Raji (cell line): Measurements from ENCODE around the gene PAGE4.

ENCODE experiments used
- POLR2A ChIP-seq: IDR thresholded peaks from 2 replicates; pipeline ENCODE4 v1.6.1; 2011; ENCODE audit warnings: low read depth, low read length, control low read depth; ENCODE audit not compliant: insufficient read depth

PAGE4 gene

DNA sequence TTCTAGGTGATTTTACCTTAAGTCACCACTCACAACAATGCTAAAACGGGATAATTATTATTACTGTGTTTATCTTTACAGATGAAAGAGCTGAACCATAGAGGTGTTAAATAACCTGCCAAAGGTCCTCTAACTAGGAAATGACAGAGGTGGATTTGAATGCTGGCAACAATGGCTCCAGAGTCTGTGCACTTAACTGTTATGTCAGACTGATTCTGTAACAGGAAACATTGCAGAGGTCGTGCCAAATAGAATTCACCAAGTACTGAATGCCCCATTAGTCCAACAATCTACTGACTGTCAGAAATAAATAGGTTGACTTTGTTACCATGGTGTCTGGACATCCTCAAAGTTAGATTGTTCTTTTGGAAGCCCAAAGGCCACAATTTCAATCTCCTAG lies 29.2 kb downstream of the PAGE4 start:
- no peak for TF ChIP-seq POLR2A

DNA sequence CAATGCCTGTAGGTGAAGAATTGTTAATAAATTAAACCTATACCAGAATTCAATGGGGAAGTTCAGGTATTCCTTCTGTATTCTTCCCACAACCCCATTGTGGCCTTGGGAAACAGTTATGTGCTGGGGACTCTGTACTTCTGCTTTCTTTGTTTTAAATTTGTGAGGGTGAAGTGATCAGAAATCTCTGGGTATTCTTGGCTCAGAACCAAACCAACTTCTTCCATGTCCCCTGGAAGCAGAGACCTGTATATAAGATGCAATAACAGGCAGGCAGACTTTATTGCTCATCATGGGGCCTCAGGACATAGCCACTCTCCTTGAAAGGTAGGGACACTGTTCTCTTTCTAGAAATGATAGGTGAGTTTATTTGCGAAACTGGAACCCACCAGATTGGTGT lies 30.4 kb downstream of the PAGE4 start:
- TF ChIP-seq POLR2A, result no peak

DNA sequence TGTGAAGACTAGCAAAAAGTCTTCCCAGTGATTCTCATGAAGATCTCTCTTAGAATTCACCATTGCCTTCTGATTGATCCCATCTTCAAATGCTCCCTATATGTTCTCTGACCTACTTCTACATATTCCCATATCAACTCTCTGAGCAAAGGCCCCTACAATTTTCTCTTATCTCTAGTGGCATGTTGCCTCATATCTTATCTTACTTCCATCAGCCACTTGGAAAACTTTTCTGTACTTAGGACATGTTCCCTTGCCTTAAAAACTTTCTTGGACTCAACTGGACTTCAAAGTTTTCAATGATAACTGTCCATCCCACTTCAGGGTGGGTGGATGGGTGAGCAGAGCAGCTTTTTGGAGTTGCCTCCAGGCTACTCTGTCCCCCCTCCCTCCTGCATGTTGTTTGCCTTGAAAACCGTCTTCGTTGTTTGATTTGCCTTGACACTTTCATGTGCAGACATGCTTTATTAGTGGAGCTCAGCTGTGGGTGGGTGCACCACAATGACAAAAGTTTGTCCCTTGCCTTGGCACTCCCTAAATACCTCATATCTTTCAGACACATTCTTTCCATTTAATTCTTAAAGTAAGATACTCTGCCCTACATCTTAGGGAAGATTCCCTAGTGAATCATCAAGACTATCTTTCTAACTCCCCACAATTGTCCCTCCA lies 31.9 kb downstream of the PAGE4 start:
- no peak for TF ChIP-seq POLR2A

DNA sequence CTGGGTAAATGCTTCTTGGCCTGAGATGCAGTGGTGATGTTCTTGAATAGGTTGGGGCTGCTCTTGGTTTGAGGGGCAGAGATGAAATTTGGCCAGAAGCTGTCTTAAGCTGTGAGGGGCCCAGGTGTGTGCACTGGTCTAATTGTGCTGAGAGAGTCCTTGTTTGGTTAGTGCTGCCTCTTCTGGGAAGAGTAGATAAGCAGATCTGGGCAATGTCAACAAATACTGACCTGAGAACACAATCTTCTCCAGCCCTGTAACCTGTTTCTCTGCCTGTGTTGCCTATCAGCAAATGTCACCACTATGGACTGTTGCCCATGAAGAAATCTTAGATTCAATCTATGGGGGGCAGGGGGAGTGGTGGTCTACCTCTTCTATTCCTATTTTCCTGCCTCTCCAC lies 33.0 kb downstream of the PAGE4 start:
- no peak for TF ChIP-seq POLR2A

DNA sequence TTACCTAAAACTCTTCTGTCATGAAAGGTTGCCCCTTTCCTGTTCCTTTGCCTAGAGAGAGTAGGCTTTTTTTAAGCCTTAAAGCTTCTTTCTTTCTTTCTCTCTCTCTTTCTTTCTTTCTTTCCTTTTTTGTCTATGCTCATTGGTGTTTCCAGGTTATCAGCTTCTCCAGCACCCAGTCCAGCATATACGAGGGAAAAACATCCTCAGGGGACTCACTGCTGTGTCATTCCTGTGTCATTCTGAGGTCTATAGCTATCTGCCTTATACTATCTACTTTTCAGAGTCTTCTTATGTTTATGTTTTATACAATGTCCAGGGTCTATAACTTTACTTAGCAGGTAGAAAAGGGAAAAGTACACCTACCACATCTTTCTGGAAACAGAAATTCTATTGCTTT lies 39.6 kb downstream of the PAGE4 start:
- TF ChIP-seq POLR2A, result no peak

DNA sequence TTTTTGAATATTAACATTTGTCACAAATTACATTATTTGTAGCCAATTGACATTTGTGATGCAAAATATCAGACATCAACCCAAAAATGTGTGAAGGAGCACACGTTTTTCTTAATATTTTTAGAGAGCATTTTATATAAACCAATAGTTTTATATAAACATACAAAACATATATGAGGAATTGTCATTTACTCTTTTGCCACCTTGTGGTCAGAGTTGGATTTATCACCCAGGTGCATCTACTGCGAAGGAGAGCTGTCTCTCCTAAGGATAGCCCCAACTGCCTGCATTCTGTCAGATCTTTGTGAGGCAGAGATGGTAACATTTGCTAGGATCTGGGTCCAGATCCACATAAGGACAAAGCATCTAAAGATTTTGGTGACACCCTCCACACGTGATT lies 47.6 kb downstream of the PAGE4 start:
- TF ChIP-seq POLR2A, result no peak

- TF ChIP-seq POLR2A, result no peak
Observed at GRCh38 chrX:49877397-49878101, 48.4 kb downstream of the PAGE4 start.

GRCh38 chrX:49878128-49878833 lies 49.2 kb downstream of the PAGE4 start:
- TF ChIP-seq POLR2A, result no peak

- no peak for TF ChIP-seq POLR2A
Observed at GRCh38 chrX:49878834-49879655, 49.9 kb downstream of the PAGE4 start, which contains the start of gene USP27X. Gene USP27X (plus strand): TSS chrX:49879484. CDS start chrX:49880308, 824 bp downstream.

- no peak for TF ChIP-seq POLR2A
Observed at GRCh38 chrX:49879656-49880277, 50.7 kb downstream of the PAGE4 start.

- TF ChIP-seq POLR2A, result no peak
Observed at GRCh38 chrX:49880668-49881067, 51.6 kb downstream of the PAGE4 start.
